ENCODE measurements around the gene ADRA2B.
"Not testable (repeated sequence)": the region's sequence is repeated elsewhere in the genome, so short reads cannot be mapped to it uniquely, and the experiment has no call there.

- TF ChIP-seq POLR2A (IDR thresholded peaks at IDR 0.05), result not testable (repeated sequence)
- TF ChIP-seq, protein P1, sequence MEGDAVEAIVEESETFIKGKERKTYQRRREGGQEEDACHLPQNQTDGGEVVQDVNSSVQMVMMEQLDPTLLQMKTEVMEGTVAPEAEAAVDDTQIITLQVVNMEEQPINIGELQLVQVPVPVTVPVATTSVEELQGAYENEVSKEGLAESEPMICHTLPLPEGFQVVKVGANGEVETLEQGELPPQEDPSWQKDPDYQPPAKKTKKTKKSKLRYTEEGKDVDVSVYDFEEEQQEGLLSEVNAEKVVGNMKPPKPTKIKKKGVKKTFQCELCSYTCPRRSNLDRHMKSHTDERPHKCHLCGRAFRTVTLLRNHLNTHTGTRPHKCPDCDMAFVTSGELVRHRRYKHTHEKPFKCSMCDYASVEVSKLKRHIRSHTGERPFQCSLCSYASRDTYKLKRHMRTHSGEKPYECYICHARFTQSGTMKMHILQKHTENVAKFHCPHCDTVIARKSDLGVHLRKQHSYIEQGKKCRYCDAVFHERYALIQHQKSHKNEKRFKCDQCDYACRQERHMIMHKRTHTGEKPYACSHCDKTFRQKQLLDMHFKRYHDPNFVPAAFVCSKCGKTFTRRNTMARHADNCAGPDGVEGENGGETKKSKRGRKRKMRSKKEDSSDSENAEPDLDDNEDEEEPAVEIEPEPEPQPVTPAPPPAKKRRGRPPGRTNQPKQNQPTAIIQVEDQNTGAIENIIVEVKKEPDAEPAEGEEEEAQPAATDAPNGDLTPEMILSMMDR (IDR thresholded peaks at IDR 0.05), result not testable (repeated sequence)
Measured at GRCh38 chr2:96067902-96068581, 48.3 kb downstream of the ADRA2B start.
